Lung (tissue), 12 donors: ENCODE measurements around the gene TMEM129. TPM values are rescaled to one million over a fixed set of nuclear protein-coding genes. Genes with fewer than 3 reads are reported as not detected.

Source experiments
- ATAC-seq: fragments of 200-7000 bp; cut with Tn5 transposase; one replicate; pipeline ENCODE4 v1.9.1; 2020; ENCODE audit warnings: moderate number of reproducible peaks; ENCODE audit not compliant: insufficient read depth, low FRiP score
- DNase-seq, 3 donors: peaks; one replicate each; pipeline ENCODE4 v3.0.0-alpha.2; 2013 to 2017
- H3K27ac ChIP-seq, 2 donors: one replicate each; pipeline ENCODE4 v1.5.1; 2013; ENCODE audit warnings: mild to moderate bottlenecking in 2 of 2, moderate library complexity in 2 of 2, control low read depth in 1 of 2, inconsistent platforms in 1 of 2, low read depth in 1 of 2, low read length in 1 of 2
- H3K27me3 ChIP-seq, 3 donors: one replicate each; pipeline ENCODE4 v1.5.1; 2013; ENCODE audit warnings: low read length in 2 of 3; ENCODE audit not compliant: control insufficient read depth in 3 of 3, insufficient read depth in 3 of 3
- H3K36me3 ChIP-seq, 4 donors: one replicate each; pipeline ENCODE4 v1.5.1; 2013; ENCODE audit warnings: low read length in 4 of 4, mild to moderate bottlenecking in 1 of 4, moderate library complexity in 1 of 4; ENCODE audit not compliant: control insufficient read depth in 4 of 4, insufficient read depth in 4 of 4
- H3K4me1 ChIP-seq, 5 donors: one replicate each; pipeline ENCODE4 v1.5.1; 2013; ENCODE audit warnings: low read length in 5 of 5, mild to moderate bottlenecking in 2 of 5, moderate library complexity in 1 of 5; ENCODE audit not compliant: control insufficient read depth in 5 of 5, insufficient read depth in 5 of 5
- H3K4me3 ChIP-seq: one replicate; pipeline ENCODE4 v1.5.1; 2013; ENCODE audit warnings: mild to moderate bottlenecking, control low read depth, moderate library complexity
- H3K9ac ChIP-seq, 2 donors: one replicate each; pipeline ENCODE4 v1.5.1; 2013; ENCODE audit warnings: low read length in 2 of 2, control low read depth in 1 of 2; ENCODE audit not compliant: insufficient read depth in 1 of 2
- H3K9me3 ChIP-seq, 4 donors: one replicate each; pipeline ENCODE4 v1.5.1; 2013; ENCODE audit warnings: low read length in 3 of 4, mild to moderate bottlenecking in 1 of 4, moderate library complexity in 1 of 4; ENCODE audit not compliant: control insufficient read depth in 4 of 4, insufficient read depth in 3 of 4
- CTCF ChIP-seq: IDR thresholded peaks from 2 replicates; pipeline ENCODE4 v1.5.1; 2012; ENCODE audit warnings: mild to moderate bottlenecking; ENCODE audit errors: control extremely low read depth, extremely low read depth
- WGBS, 2 donors: extraction: QIAGEN DNeasy Blood & Tissue Kit; methylation state at CpG; one replicate each; pipeline ENCODE4 v1.1.7; 2013; 5-methylcytosine and 5-hydroxymethylcytosine counted together
- polyA plus RNA-seq, 2 donors: library from polyadenylated mRNA; stranded (reverse); fragments of 200-250 nt; gene quantifications; one replicate each; pipeline ENCODE4 v1.2.1, GENCODE V29; 2013
- total RNA-seq, 2 donors: library from RNA; depleted of rRNA in 1 of 2; stranded (reverse); fragments of >200 nt in 1 of 2; gene quantifications; one replicate each; pipeline ENCODE4 v1.2.1, GENCODE V29; 2014 to 2021
- donor health status: control.
- donor health status: control.
- donor health status: Bipolar disorder and iron deficiency.
- donor health status: healthy.
- donor health status: DM: yes; HTN: yes; CAD: no.

TMEM129 gene
- total and polyA plus RNA-seq, 4 donors: 16.6 to 45.2 (median 37.8) TPM

DNA sequence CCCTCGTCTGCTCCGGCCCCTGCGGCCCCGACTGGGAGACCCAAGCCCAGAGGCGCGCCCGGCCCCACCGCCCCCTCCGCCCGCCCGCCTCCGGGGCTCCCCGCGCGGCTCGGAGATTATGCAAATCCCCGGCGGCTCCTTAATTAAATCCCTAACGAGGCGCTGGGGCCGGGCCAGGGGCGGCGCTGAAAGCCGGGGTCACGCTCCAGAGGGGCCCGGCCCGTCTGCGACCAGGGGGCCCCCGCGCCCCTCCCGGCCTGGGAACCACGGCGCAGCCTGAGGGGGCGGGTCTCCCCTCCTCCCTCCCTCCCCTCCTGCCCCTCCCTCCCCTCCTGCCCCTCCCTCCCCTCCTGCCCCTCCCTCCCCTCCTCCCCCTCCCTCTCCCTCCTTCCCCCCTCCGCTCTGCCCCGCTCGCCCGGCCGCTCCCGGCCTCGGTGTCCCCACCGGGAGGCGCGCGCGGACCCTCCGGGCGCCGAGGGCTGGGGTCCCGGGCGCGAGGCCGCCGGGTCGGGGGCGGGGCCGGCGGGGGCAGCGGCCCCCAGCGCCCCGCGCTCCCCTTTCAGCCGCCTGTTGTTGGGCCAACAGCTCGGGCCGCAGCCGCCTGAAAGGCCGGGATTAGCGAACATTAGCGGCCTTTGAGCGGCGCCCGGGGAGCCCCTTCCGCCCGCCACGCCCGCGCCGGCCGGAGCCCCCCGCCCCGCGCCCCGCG lies 46.1 kb upstream of the TMEM129 start:
- ATAC-seq (no peak), DNase-seq (peak; percentile 57 to 78 (median 77))
- Histone ChIP-seq H3K27ac (no peak overlapping the region), H3K27me3 (no peaks in the 10 kb centered on the region), H3K9ac (no peak overlapping the region), H3K36me3 (no peaks in the 10 kb centered on the region), H3K9me3 (no peaks in the 10 kb centered on the region), H3K4me3 (no peak overlapping the region), H3K4me1 (peaks cover 0 to 53% (median 5%) of the 10 kb centered on the region in 5 donors)
- TF ChIP-seq CTCF: no peak
- WGBS, 2 donors: 2 to 3% methylated on average over 38 to 83 of the region's 84 CpGs

- WGBS, 2 donors: 42 to 60% methylated on average over 33 to 41 of the region's 41 CpGs
- Histone ChIP-seq H3K27me3 (no peaks in the 10 kb centered on the region), H3K4me1 (peaks cover 0 to 45% (median 5%) of the 10 kb centered on the region in 5 donors), H3K4me3 (no peak overlapping the region), H3K9me3 (no peaks in the 10 kb centered on the region), H3K27ac (peak overlapping the region in 1 of 2 donors; percentile 51), H3K9ac (no peak overlapping the region), H3K36me3 (no peaks in the 10 kb centered on the region)
- peak in 2 of 3 donors; percentile 56 to 60 for DNase-seq
- no peak for ATAC-seq
- no peak for TF ChIP-seq CTCF
These were observed 45.3 kb upstream of the TMEM129 start for GRCh38 chr4:1766106-1767060.

DNA sequence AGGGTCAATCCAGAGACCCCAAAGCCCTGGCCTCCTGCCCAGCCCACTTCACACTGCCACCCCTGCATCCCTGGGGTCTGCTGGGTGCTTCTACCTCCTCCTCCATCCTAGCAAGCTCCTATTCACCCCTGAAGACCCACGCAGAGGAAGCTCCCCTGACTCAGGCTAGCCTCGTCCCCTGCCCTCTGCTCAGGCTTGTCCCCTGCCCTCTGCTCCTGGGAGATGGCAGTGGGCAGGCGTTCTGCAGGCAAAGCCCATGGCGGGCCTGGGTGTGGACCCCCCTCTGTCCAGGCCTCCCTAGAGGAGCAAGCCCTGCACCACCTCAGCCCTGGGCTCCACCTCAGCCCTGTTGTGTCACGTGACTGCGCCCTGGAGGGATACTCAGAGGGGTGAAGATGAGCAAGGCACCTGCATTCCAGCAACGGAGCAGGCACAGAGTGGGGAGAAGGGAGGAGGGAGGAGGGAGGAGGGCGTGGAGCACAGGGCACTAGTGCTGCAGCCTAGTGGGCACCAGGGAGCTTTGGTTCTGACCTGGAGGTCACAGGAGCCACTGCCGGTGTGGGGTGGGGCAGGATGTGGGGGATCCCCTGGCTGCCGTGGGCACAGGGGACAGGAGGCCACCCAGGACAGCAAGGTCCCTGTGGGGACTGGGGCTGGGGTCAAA lies 44.4 kb upstream of the TMEM129 start:
- no peaks in the 10 kb centered on the region for H3K36me3 ChIP-seq
- ATAC-seq: no peak
- 74 to 82% methylated on average over 10 of the region's 10 CpGs for WGBS, 2 donors
- no peak overlapping the region for H3K27ac ChIP-seq
- H3K27me3 ChIP-seq: no peaks in the 10 kb centered on the region
- no peak for DNase-seq
- H3K4me3 ChIP-seq: no peak overlapping the region
- H3K9me3 ChIP-seq: no peaks in the 10 kb centered on the region
- TF ChIP-seq CTCF: no peak
- peaks cover 0 to 41% (median 5%) of the 10 kb centered on the region in 5 donors for H3K4me1 ChIP-seq
- H3K9ac ChIP-seq: no peak overlapping the region
